Activated T-cell treated with anti-CD3 and anti-CD28 coated beads, Interleukin-2, amount 50 U/mL, for 72 hours (primary cell): ENCODE measurements around the gene N4BP2. TPM values are rescaled to one million over a fixed set of nuclear protein-coding genes. Genes with fewer than 3 reads are reported as not detected.
"Not testable (repeated sequence)": the region's sequence is repeated elsewhere in the genome, so short reads cannot be mapped to it uniquely, and the experiment has no call there.

Experiments
- ATAC-seq, 2 donors: fragments of 150-1000 bp; cut with Tn5 transposase; replicated peaks in 1 of 2; 2 replicates each; pipeline ENCODE4 v1.10.0; 2021; ENCODE audit warnings: moderate library complexity in 2 of 2, mild to moderate bottlenecking in 1 of 2
- DNase-seq, 2 donors: peaks; one replicate each; pipeline ENCODE4 v3.0.0; 2021 to 2022; ENCODE audit warnings: mixed read lengths in 1 of 2
- H3K27ac Mint-ChIP-seq: one replicate; pipeline ENCODE4 v1.8.0; 2022; ENCODE audit warnings: mild to moderate bottlenecking, moderate library complexity, mixed read lengths
- H3K27me3 Mint-ChIP-seq: one replicate; pipeline ENCODE4 v1.8.0; 2022; ENCODE audit warnings: low read depth, mixed read lengths
- H3K36me3 Mint-ChIP-seq, 2 donors: one replicate each; pipeline ENCODE4 v1.8.0; 2022; ENCODE audit warnings: mixed read lengths in 2 of 2, mild to moderate bottlenecking in 1 of 2; ENCODE audit not compliant: insufficient read depth in 2 of 2
- H3K4me1 Mint-ChIP-seq: one replicate; pipeline ENCODE4 v1.8.0; 2022; ENCODE audit warnings: low read depth, mixed read lengths
- H3K4me3 Mint-ChIP-seq, 2 donors: one replicate each; pipeline ENCODE4 v1.8.0; 2022; ENCODE audit warnings: mild to moderate bottlenecking in 2 of 2, mixed read lengths in 2 of 2, moderate library complexity in 2 of 2
- H3K9me3 Mint-ChIP-seq, 2 donors: one replicate each; pipeline ENCODE4 v1.8.0; 2022; ENCODE audit warnings: mixed read lengths in 2 of 2
- total RNA-seq, 2 donors: library from RNA; stranded (reverse); gene quantifications; one replicate each; pipeline ENCODE4 v1.2.3, GENCODE V29; 2022

Gene N4BP2
- total RNA-seq, 2 donors from 2014 or later: 29.8 to 37.3 TPM

GRCh38 chr4:40112027-40112792, 55.6 kb downstream of the N4BP2 start:
- no peaks in the 10 kb centered on the region for H3K27me3 Mint-ChIP-seq
- ATAC-seq (no peak), DNase-seq (no peak)
- no peak overlapping the region for H3K4me3 Mint-ChIP-seq
- peaks cover 0 to 4% of the 10 kb centered on the region in 2 donors for H3K36me3 Mint-ChIP-seq
- no peak overlapping the region for H3K27ac Mint-ChIP-seq
- H3K4me1 Mint-ChIP-seq: no peaks in the 10 kb centered on the region
- no peaks in the 10 kb centered on the region for H3K9me3 Mint-ChIP-seq

GRCh38 chr4:40114206-40114605, 57.6 kb downstream of the N4BP2 start:
- H3K9me3 Mint-ChIP-seq: no peaks in the 10 kb centered on the region
- no peak overlapping the region for H3K4me3 Mint-ChIP-seq
- no peak overlapping the region for H3K27ac Mint-ChIP-seq
- no peak for DNase-seq
- ATAC-seq: no peak
- H3K4me1 Mint-ChIP-seq: no peaks in the 10 kb centered on the region
- H3K27me3 Mint-ChIP-seq: no peaks in the 10 kb centered on the region
- H3K36me3 Mint-ChIP-seq: peaks cover 0 to 3% of the 10 kb centered on the region in 2 donors

- peaks cover 2 to 3% of the 10 kb centered on the region in 2 donors for H3K36me3 Mint-ChIP-seq
Measured at GRCh38 chr4:40118861-40119260, 62.2 kb downstream of the N4BP2 start.

GRCh38 chr4:40119344-40119743, 62.7 kb downstream of the N4BP2 start:
- Mint-ChIP-seq H3K27ac (no peak overlapping the region), H3K4me1 (peaks cover 29% of the 10 kb centered on the region), H3K4me3 (no peak overlapping the region), H3K9me3 (no peaks in the 10 kb centered on the region), H3K27me3 (no peaks in the 10 kb centered on the region), H3K36me3 (peaks cover 2 to 3% of the 10 kb centered on the region in 2 donors)
- DNase-seq (no peak), ATAC-seq (no peak)

More at GRCh38 chr4:40118861-40119260, 62.2 kb downstream of the N4BP2 start:
- Mint-ChIP-seq H3K4me1 (peaks cover 29% of the 10 kb centered on the region), H3K27ac (no peak overlapping the region), H3K4me3 (no peak overlapping the region), H3K27me3 (no peaks in the 10 kb centered on the region), H3K9me3 (no peaks in the 10 kb centered on the region)
- no peak for DNase-seq
- ATAC-seq: no peak

- DNase-seq (peak in 1 of 2 donors; percentile 10), ATAC-seq (peak; percentile 81)
- H3K4me1 Mint-ChIP-seq: peaks cover 41% of the 10 kb centered on the region
- peak overlapping the region; percentile 78 for H3K27ac Mint-ChIP-seq
- no peaks in the 10 kb centered on the region for H3K9me3 Mint-ChIP-seq
- H3K27me3 Mint-ChIP-seq: no peaks in the 10 kb centered on the region
- peak overlapping the region; percentile 1 to 64 for H3K4me3 Mint-ChIP-seq
- peaks cover 2 to 4% of the 10 kb centered on the region in 2 donors for H3K36me3 Mint-ChIP-seq
Measured at GRCh38 chr4:40121515-40121914, 64.9 kb downstream of the N4BP2 start.

- DNase-seq: no peak
- H3K36me3 Mint-ChIP-seq: peaks cover 2 to 4% of the 10 kb centered on the region in 2 donors
- H3K4me1 Mint-ChIP-seq: peaks cover 41% of the 10 kb centered on the region
- peak; percentile 62 to 72 for ATAC-seq
- H3K4me3 Mint-ChIP-seq: peak overlapping the region; percentile 56 to 60
- H3K27me3 Mint-ChIP-seq: no peaks in the 10 kb centered on the region
- peak overlapping the region; percentile 85 for H3K27ac Mint-ChIP-seq
- no peaks in the 10 kb centered on the region for H3K9me3 Mint-ChIP-seq
Measured at GRCh38 chr4:40122941-40123340, 66.3 kb downstream of the N4BP2 start.

- H3K4me1 Mint-ChIP-seq: peaks cover 41% of the 10 kb centered on the region
- no peak for DNase-seq
- no peak for ATAC-seq
- no peak overlapping the region for H3K27ac Mint-ChIP-seq
- no peaks in the 10 kb centered on the region for H3K9me3 Mint-ChIP-seq
- H3K4me3 Mint-ChIP-seq: no peak overlapping the region
- H3K27me3 Mint-ChIP-seq: no peaks in the 10 kb centered on the region
- peaks cover 2 to 3% of the 10 kb centered on the region in 2 donors for H3K36me3 Mint-ChIP-seq
Measured at GRCh38 chr4:40124690-40125089, 68.0 kb downstream of the N4BP2 start.

- Mint-ChIP-seq H3K4me1 (peaks cover 3% of the 10 kb centered on the region), H3K36me3 (peaks cover 0 to 8% of the 10 kb centered on the region in 2 donors), H3K9me3 (no peaks in the 10 kb centered on the region), H3K27me3 (no peaks in the 10 kb centered on the region), H3K27ac (no peak overlapping the region), H3K4me3 (no peak overlapping the region)
- DNase-seq (no peak), ATAC-seq (no peak)
Measured at GRCh38 chr4:40130401-40131036, 73.9 kb downstream of the N4BP2 start.

GRCh38 chr4:40132816-40133215, 76.2 kb downstream of the N4BP2 start:
- DNase-seq: no peak
- no peak for ATAC-seq
- H3K9me3 Mint-ChIP-seq: no peaks in the 10 kb centered on the region
- no peaks in the 10 kb centered on the region for H3K27me3 Mint-ChIP-seq
- no peak overlapping the region for H3K4me3 Mint-ChIP-seq
- peaks cover 10% of the 10 kb centered on the region for H3K4me1 Mint-ChIP-seq
- H3K27ac Mint-ChIP-seq: no peak overlapping the region
- H3K36me3 Mint-ChIP-seq: peaks cover 5 to 22% of the 10 kb centered on the region in 2 donors

- peaks cover 10% of the 10 kb centered on the region for H3K4me1 Mint-ChIP-seq
- no peak for DNase-seq
- H3K27me3 Mint-ChIP-seq: no peaks in the 10 kb centered on the region
- H3K36me3 Mint-ChIP-seq: peaks cover 5 to 26% of the 10 kb centered on the region in 2 donors
- H3K9me3 Mint-ChIP-seq: no peaks in the 10 kb centered on the region
- no peak overlapping the region for H3K27ac Mint-ChIP-seq
- no peak overlapping the region for H3K4me3 Mint-ChIP-seq
- ATAC-seq: no peak
Measured at GRCh38 chr4:40134206-40134917, 77.7 kb downstream of the N4BP2 start.

- peaks cover 15% of the 10 kb centered on the region for H3K4me1 Mint-ChIP-seq
- peaks cover 5 to 26% of the 10 kb centered on the region in 2 donors for H3K36me3 Mint-ChIP-seq
- DNase-seq, H3K9me3 Mint-ChIP-seq, H3K4me3 Mint-ChIP-seq, ATAC-seq, H3K27ac Mint-ChIP-seq, H3K27me3 Mint-ChIP-seq: not testable (repeated sequence)
Measured at GRCh38 chr4:40136202-40136601, 79.6 kb downstream of the N4BP2 start.

- H3K27me3 Mint-ChIP-seq: no peaks in the 10 kb centered on the region
- H3K27ac Mint-ChIP-seq: no peak overlapping the region
- ATAC-seq: no peak
- H3K9me3 Mint-ChIP-seq: no peaks in the 10 kb centered on the region
- no peak overlapping the region for H3K4me3 Mint-ChIP-seq
- peaks cover 30% of the 10 kb centered on the region for H3K4me1 Mint-ChIP-seq
- DNase-seq: no peak
- peaks cover 5 to 29% of the 10 kb centered on the region in 2 donors for H3K36me3 Mint-ChIP-seq
Measured at GRCh38 chr4:40140196-40140595, 83.5 kb downstream of the N4BP2 start.

GRCh38 chr4:40140597-40140996, 83.9 kb downstream of the N4BP2 start:
- peaks cover 30% of the 10 kb centered on the region for H3K4me1 Mint-ChIP-seq

More at GRCh38 chr4:40140597-40140996, 83.9 kb downstream of the N4BP2 start:
- H3K27me3 Mint-ChIP-seq, H3K27ac Mint-ChIP-seq, H3K4me3 Mint-ChIP-seq, H3K9me3 Mint-ChIP-seq, ATAC-seq, DNase-seq: not testable (repeated sequence)
- H3K36me3 Mint-ChIP-seq: peaks cover 5 to 27% of the 10 kb centered on the region in 2 donors
